IMR-90 (cell line): ENCODE results near the gene SLC12A8. TPM values are rescaled to one million over a fixed set of nuclear protein-coding genes. Genes with fewer than 3 reads are reported as not detected.

ENCODE experiments used
- ATAC-seq: fragments of 200-7000 bp; cut with Tn5 transposase; 2 replicates; pipeline ENCODE4 v1.9.1; 2020; ENCODE audit warnings: low read depth, mild to moderate bottlenecking, moderate library complexity
- BruUV-seq: library from RNA; stranded (reverse); fragments of 400-500 nt; replicated peaks from 2 replicates; lab custom pipeline; 2021; lab: Mats Ljungman, UMichigan
- CTCF ChIA-PET: fragments of 300-600 bp; formaldehyde crosslinking; extraction: SDS; loops from one replicate; lab custom pipeline; 2021; ENCODE audit warnings: antibody characterized with exemption; lab: Yijun Ruan, JAX
- POLR2A ChIA-PET: fragments of 300-600 bp; sonication (Branson Sonifier 250); formaldehyde crosslinking; loops from one replicate; lab custom pipeline; 2022; ENCODE audit warnings: antibody characterized with exemption; ENCODE audit not compliant: unreplicated experiment; lab: Charles Lee
- DNase-seq: peaks from one replicate; pipeline ENCODE4 v3.0.0; 2013
- H2AFZ ChIP-seq: replicated peaks from 2 replicates; pipeline ENCODE3; 2013; ENCODE audit warnings: low read length, mild to moderate bottlenecking; ENCODE audit not compliant: poor library complexity
- H2AK5ac ChIP-seq: 2 replicates; pipeline ENCODE4 v1.6.1; 2013; ENCODE audit warnings: low read depth, low read length, inconsistent platforms
- H2AK9ac ChIP-seq: replicated peaks from 2 replicates; pipeline ENCODE3; 2013; ENCODE audit warnings: mild to moderate bottlenecking, low read depth, low read length, moderate library complexity; ENCODE audit not compliant: poor library complexity
- H2BK120ac ChIP-seq: 2 replicates; pipeline ENCODE4 v1.6.1; 2013; ENCODE audit warnings: low read depth, low read length, inconsistent platforms
- H2BK15ac ChIP-seq: 3 replicates; pipeline ENCODE4 v1.6.1; 2013; ENCODE audit warnings: low read depth, low read length, inconsistent platforms
- H2BK20ac ChIP-seq: 2 replicates; pipeline ENCODE4 v1.6.1; 2013; ENCODE audit warnings: low read depth, mild to moderate bottlenecking, inconsistent platforms, low read length, moderate library complexity
- H2BK5ac ChIP-seq: 2 replicates; pipeline ENCODE4 v1.6.1; 2013; ENCODE audit warnings: mild to moderate bottlenecking, low read depth, low read length, inconsistent platforms; ENCODE audit not compliant: poor library complexity, severe bottlenecking
- H3K14ac ChIP-seq: replicated peaks from 2 replicates; pipeline ENCODE4 v1.6.1; 2013; ENCODE audit warnings: low read depth, low read length, inconsistent platforms
- H3K18ac ChIP-seq: 2 replicates; pipeline ENCODE4 v1.6.1; 2013; ENCODE audit warnings: low read depth, low read length, control low read depth
- H3K23ac ChIP-seq: 2 replicates; pipeline ENCODE4 v1.6.1; 2013; ENCODE audit warnings: low read depth, low read length, inconsistent platforms
- H3K27ac ChIP-seq: 2 replicates; pipeline ENCODE4 v1.5.1; 2013; ENCODE audit warnings: mild to moderate bottlenecking, control low read depth, low read length; ENCODE audit not compliant: insufficient read depth
- H3K27me3 ChIP-seq: 2 replicates; pipeline ENCODE4 v1.6.1; 2013; ENCODE audit warnings: low read length; ENCODE audit not compliant: control insufficient read depth, insufficient read depth
- H3K36me3 ChIP-seq: 2 replicates; pipeline ENCODE4 v1.6.1; 2013; ENCODE audit warnings: low read length, mixed read lengths; ENCODE audit not compliant: control insufficient read depth, insufficient read depth
- H3K4ac ChIP-seq: 2 replicates; pipeline ENCODE4 v1.6.1; 2013; ENCODE audit warnings: low read depth, low read length, inconsistent platforms
- H3K4me1 ChIP-seq: 2 replicates; pipeline ENCODE4 v1.6.1; 2013; ENCODE audit warnings: low read length, mixed read lengths; ENCODE audit not compliant: control insufficient read depth, insufficient read depth
- H3K4me2 ChIP-seq: 2 replicates; pipeline ENCODE4 v1.6.1; 2013; ENCODE audit warnings: low read depth, mild to moderate bottlenecking, control low read depth, low read length, moderate library complexity
- H3K4me3 ChIP-seq: 2 replicates; pipeline ENCODE4 v1.5.1; 2013; ENCODE audit warnings: low read depth, mild to moderate bottlenecking, control low read depth, low read length, moderate library complexity; ENCODE audit not compliant: insufficient read depth
- H3K56ac ChIP-seq: 2 replicates; pipeline ENCODE4 v1.6.1; 2013; ENCODE audit warnings: low read length, inconsistent platforms; ENCODE audit not compliant: insufficient read depth; ENCODE audit errors: extremely low read depth
- H3K79me1 ChIP-seq, 2 experiments: 2 replicates each; pipeline ENCODE4 v1.6.1; 2013; ENCODE audit warnings: low read length in 2 of 2, inconsistent platforms in 1 of 2, low read depth in 1 of 2
- H3K9ac ChIP-seq: 2 replicates; pipeline ENCODE4 v1.6.1; 2013; ENCODE audit warnings: low read depth, low read length, control low read depth
- H3K9me1 ChIP-seq: 2 replicates; pipeline ENCODE4 v1.6.1; 2013; ENCODE audit warnings: low read length, inconsistent platforms; ENCODE audit not compliant: insufficient read depth
- H3K9me3 ChIP-seq: 2 replicates; pipeline ENCODE4 v1.6.1; 2013; ENCODE audit warnings: low read length; ENCODE audit not compliant: control insufficient read depth, insufficient read depth
- H4K20me1 ChIP-seq: 2 replicates; pipeline ENCODE4 v1.6.1; 2013; ENCODE audit warnings: low read length, inconsistent platforms; ENCODE audit not compliant: insufficient read depth
- H4K5ac ChIP-seq: 2 replicates; pipeline ENCODE4 v1.6.1; 2013; ENCODE audit warnings: mild to moderate bottlenecking, low read depth, low read length, control low read depth
- H4K8ac ChIP-seq, 2 experiments: 2 replicates each; pipeline ENCODE4 v1.6.1; 2013; ENCODE audit warnings: low read depth in 2 of 2, low read length in 2 of 2, control low read depth in 1 of 2, inconsistent platforms in 1 of 2
- H4K91ac ChIP-seq: 2 replicates; pipeline ENCODE4 v1.6.1; 2013; ENCODE audit warnings: low read depth, low read length, inconsistent platforms; ENCODE audit not compliant: insufficient read depth
- MAFK ChIP-seq: IDR thresholded peaks from 2 replicates; pipeline ENCODE4 v1.6.1; 2012; ENCODE audit warnings: low read depth, low read length, improper control_type of control experiment
- RAD21 ChIP-seq: IDR thresholded peaks from 2 replicates; pipeline ENCODE4 v1.6.1; 2012; ENCODE audit warnings: low read length, improper control_type of control experiment
- RFX5 ChIP-seq: IDR thresholded peaks from 2 replicates; pipeline ENCODE4 v1.8.0; 2012; ENCODE audit warnings: low read depth, mild to moderate bottlenecking, low read length, moderate library complexity
- SMC3 ChIP-seq: fragments of 150-350 bp; IDR thresholded peaks from 2 replicates; pipeline ENCODE4 v1.6.1; 2016; ENCODE audit warnings: low read depth, mild to moderate bottlenecking, antibody characterized with exemption, low read length, moderate library complexity
- WGBS, 2 experiments: methylation state at CpG; one replicate each; pipeline versions ENCODE4 v1.1.5 to v1.1.7; 2013; ENCODE audit warnings: missing lambda C conversion rate in 2 of 2; ENCODE audit not compliant: insufficient read length in 1 of 2; ENCODE audit errors: extremely low coverage in 2 of 2; 5-methylcytosine and 5-hydroxymethylcytosine counted together
- dilution Hi-C: fragments of 300-500 bp; cut with HindIII; formaldehyde crosslinking; loops from one replicate; pipeline ENCODE4 v1.14.3; 2018; ENCODE audit warnings: low sequenced_read_pairs; ENCODE audit not compliant: unreplicated experiment
- in situ Hi-C: fragments of 300-500 bp; cut with MboI; formaldehyde crosslinking; loops from 3 replicates; pipeline ENCODE4 v1.14.3; 2019; ENCODE audit warnings: low sequenced_read_pairs, inconsistent platforms, mixed read lengths
- intact Hi-C: fragments of 100-400 bp; cut with micrococcal nuclease; formaldehyde crosslinking; loops from 2 replicates; pipeline ENCODE4 v1.10.0; 2022
- polyA plus RNA-seq, 3 experiments: library from polyadenylated mRNA; depleted of rRNA; stranded (reverse); fragments of >200 nt; gene quantifications; 2 replicates each; pipeline ENCODE4 v1.2.3, GENCODE V29; 2012; ENCODE audit warnings: low replicate concordance in 1 of 3
- total RNA-seq: library from RNA; depleted of rRNA; stranded (reverse); fragments of >200 nt; gene quantifications from 2 replicates; pipeline ENCODE4 v1.2.3, GENCODE V29; 2012

The SLC12A8 gene
- total and polyA plus RNA-seq, 2 of the 4 experiments (the other 2 are of a cell fraction): 2.2 to 4.3 TPM

GRCh38 chr3:125212091-125212508 lies 448 bp downstream of the SLC12A8 start:
- H2AK9ac ChIP-seq: no peak overlapping the region
- peaks cover 26% of the 10 kb centered on the region for H3K27me3 ChIP-seq
- H4K5ac ChIP-seq: no peak overlapping the region
- no peaks in the 10 kb centered on the region for H4K20me1 ChIP-seq
- H3K56ac ChIP-seq: no peak overlapping the region
- no peak overlapping the region for H2BK15ac ChIP-seq
- no peak for DNase-seq
- H3K79me1 ChIP-seq: no peaks in the 10 kb centered on the region
- ChIA-PET CTCF (no interaction called here), POLR2A (no interaction called here)
- no peak overlapping the region for H2BK5ac ChIP-seq
- in situ Hi-C loops: no loop called here
- H3K27ac ChIP-seq: no peak overlapping the region
- peak; percentile 15; the same call in 1 of the 2 replicates for ATAC-seq
- no TSS peak for BruUV-seq
- H3K4me1 ChIP-seq: peaks cover 3% of the 10 kb centered on the region; the same call in 1 of the 2 replicates
- 12% methylated on average over 13 of the region's 28 CpGs; no CpG with 5 or more reads in 1 of the 2 experiments for WGBS, 2 experiments
- dilution Hi-C loops: no loop called here
- H2AFZ ChIP-seq: peak overlapping the region; percentile 84
- no peaks in the 10 kb centered on the region for H3K9me3 ChIP-seq
- no peak overlapping the region for H3K4ac ChIP-seq
- no peak overlapping the region for H3K23ac ChIP-seq
- no peak overlapping the region for H3K9ac ChIP-seq
- H2AK5ac ChIP-seq: peak overlapping the region; percentile 54; the same call in 1 of the 2 replicates
- H3K18ac ChIP-seq: no peak overlapping the region; the same call in 1 of the 2 replicates
- H2BK120ac ChIP-seq: no peak overlapping the region
- peak overlapping the region; percentile 13 for H3K4me3 ChIP-seq
- no peak overlapping the region for H3K14ac ChIP-seq
- no peaks in the 10 kb centered on the region for H3K36me3 ChIP-seq
- no peak for TF ChIP-seq RFX5
- no peak for TF ChIP-seq SMC3
- no peak for TF ChIP-seq RAD21
- TF ChIP-seq MAFK: no peak
- no peak overlapping the region for H4K8ac ChIP-seq
- intact Hi-C loops: loop anchor here (10.0 kb wide), 1 partner anchor 373 kb away; no protein-coding TSS in a partner anchor
- H3K4me2 ChIP-seq: peak overlapping the region; percentile 58; the same call in 1 of the 2 replicates
- no peak overlapping the region for H4K91ac ChIP-seq
- H2BK20ac ChIP-seq: no peak overlapping the region
- H3K9me1 ChIP-seq: no peaks in the 10 kb centered on the region; the same call in 1 of the 2 replicates
